Fibroblast of lung (primary cell): ENCODE measurements around the gene KCNE3. TPM values are rescaled to one million over a fixed set of nuclear protein-coding genes. Genes with fewer than 3 reads are reported as not detected.

Experiments
- DNase-seq, 2 donors: peaks; one replicate each; pipeline versions ENCODE4 v3.0.0 to v3.0.0-alpha.2; 2010; ENCODE audit warnings: low read depth in 2 of 2
- H2AFZ ChIP-seq: 2 replicates; pipeline ENCODE4 v1.5.1; 2012; ENCODE audit warnings: low read length, control low read depth, inconsistent platforms
- H3K27ac ChIP-seq: 2 replicates; pipeline ENCODE4 v1.5.1; 2011; ENCODE audit warnings: low read length, control low read depth; ENCODE audit not compliant: insufficient read depth
- H3K27me3 ChIP-seq: 2 replicates; pipeline ENCODE4 v1.5.1; 2011; ENCODE audit warnings: mild to moderate bottlenecking, low read length; ENCODE audit not compliant: control insufficient read depth, insufficient read depth
- H3K36me3 ChIP-seq: 2 replicates; pipeline ENCODE4 v1.5.1; 2011; ENCODE audit warnings: low read length; ENCODE audit not compliant: control insufficient read depth, insufficient read depth
- H3K4me1 ChIP-seq: 2 replicates; pipeline ENCODE4 v1.5.1; 2011; ENCODE audit warnings: low read length; ENCODE audit not compliant: control insufficient read depth, insufficient read depth; ENCODE audit errors: extremely low read depth
- H3K4me2 ChIP-seq: 2 replicates; pipeline ENCODE4 v1.5.1; 2011; ENCODE audit warnings: low read length, control low read depth; ENCODE audit not compliant: insufficient read depth; ENCODE audit errors: extremely low read depth
- H3K4me3 ChIP-seq, 4 experiments: fragments of 200-600 bp in 1 of 4; sonication (generic) in 1 of 4; replicated peaks in 1 of 4; 2 replicates each; pipeline ENCODE4 v1.5.1; 2011 to 2016; ENCODE audit warnings: low read length in 4 of 4, low read depth in 3 of 4, mild to moderate bottlenecking in 3 of 4, control low read depth in 2 of 4, inconsistent platforms in 1 of 4, mixed read lengths in 1 of 4; ENCODE audit not compliant: insufficient read depth in 1 of 4; ENCODE audit errors: control extremely low read depth in 1 of 4
- H3K79me2 ChIP-seq: 2 replicates; pipeline ENCODE4 v1.5.1; 2012; ENCODE audit warnings: mild to moderate bottlenecking, low read length, inconsistent platforms; ENCODE audit not compliant: control insufficient read depth, insufficient read depth
- H3K9ac ChIP-seq: 2 replicates; pipeline ENCODE4 v1.5.1; 2011; ENCODE audit warnings: mild to moderate bottlenecking, low read length, control low read depth; ENCODE audit not compliant: insufficient read depth
- H3K9me3 ChIP-seq: 2 replicates; pipeline ENCODE4 v1.5.1; 2012; ENCODE audit warnings: low read depth, low read length; ENCODE audit not compliant: control insufficient read depth, insufficient read depth
- H4K20me1 ChIP-seq: 2 replicates; pipeline ENCODE4 v1.5.1; 2011; ENCODE audit warnings: low read length; ENCODE audit not compliant: control insufficient read depth, insufficient read depth; ENCODE audit errors: extremely low read depth
- EZH2 ChIP-seq: IDR thresholded peaks from 2 replicates; pipeline ENCODE4 v1.5.1; 2012; ENCODE audit warnings: low read length, control low read depth, mild to moderate bottlenecking; ENCODE audit errors: missing control alignments
- polyA plus RNA-seq, 2 donors: library from polyadenylated mRNA; depleted of rRNA in 1 of 2; stranded (reverse) in 1 of 2; unstranded in 1 of 2; fragments of >200 nt; gene quantifications; 2 replicates each; pipeline ENCODE4 v1.2.1, GENCODE V29; 2011 to 2012; ENCODE audit warnings: missing spikeins in 1 of 2
- total RNA-seq: library from RNA; depleted of rRNA; stranded (reverse); fragments of >200 nt; gene quantifications from 2 replicates; pipeline ENCODE4 v1.2.1, GENCODE V29; 2014
- TF ChIP-seq, protein P1 (sequence below), 2 donors: IDR thresholded peaks in 1 of 2; conservative IDR thresholded peaks in 1 of 2; 1 replicate in 1 of 2; 2 replicates in 1 of 2; pipeline ENCODE4 v1.5.1; 2011 to 2012; ENCODE audit warnings: low read length in 2 of 2, control low read depth in 1 of 2, inconsistent platforms in 1 of 2, low read depth in 1 of 2, mild to moderate bottlenecking in 1 of 2

KCNE3 gene
- total and polyA plus RNA-seq, 2 donors (not counting 1 experiment from before 2014, with no cell fraction given), result 0.25 to 6.4 TPM

DNA sequence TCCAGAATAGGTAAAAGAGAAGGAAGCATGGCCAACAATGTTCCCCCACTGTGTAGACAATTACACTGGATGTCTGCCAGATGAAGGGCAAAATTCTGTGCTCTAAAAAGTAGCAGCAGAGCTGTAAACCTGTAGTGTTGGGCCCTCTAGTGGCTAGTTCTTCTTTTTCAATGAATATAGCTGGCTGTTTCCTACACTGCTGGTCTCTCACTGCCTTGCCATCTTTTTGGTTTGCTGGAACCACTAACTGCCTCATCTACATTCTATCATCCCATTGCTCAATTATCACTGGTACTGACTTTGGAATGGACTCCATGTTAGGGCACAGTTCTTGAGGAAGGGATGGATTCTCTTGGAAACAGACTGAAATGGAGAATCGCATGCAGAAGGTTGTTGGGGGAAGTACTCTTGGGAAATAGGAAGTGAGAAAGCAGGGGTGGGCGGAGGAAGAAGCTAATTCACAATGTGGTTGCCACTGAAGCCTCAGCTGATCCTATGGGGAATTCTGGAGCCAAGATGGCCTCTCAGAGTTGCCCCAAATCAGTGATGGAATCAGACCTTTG lies 17.9 kb downstream of the KCNE3 start:
- Histone ChIP-seq H2AFZ (peak overlapping the region; percentile 64), H3K79me2 (no peaks in the 10 kb centered on the region), H3K4me1 (peaks cover 2% of the 10 kb centered on the region), H3K9me3 (no peaks in the 10 kb centered on the region), H3K27ac (no peak overlapping the region), H4K20me1 (no peaks in the 10 kb centered on the region), H3K9ac (no peak overlapping the region), H3K27me3 (no peaks in the 10 kb centered on the region), H3K4me2 (no peak overlapping the region), H3K36me3 (no peaks in the 10 kb centered on the region), H3K4me3 (no peak overlapping the region)
- no peak for TF ChIP-seq EZH2
- TF ChIP-seq, protein P1, sequence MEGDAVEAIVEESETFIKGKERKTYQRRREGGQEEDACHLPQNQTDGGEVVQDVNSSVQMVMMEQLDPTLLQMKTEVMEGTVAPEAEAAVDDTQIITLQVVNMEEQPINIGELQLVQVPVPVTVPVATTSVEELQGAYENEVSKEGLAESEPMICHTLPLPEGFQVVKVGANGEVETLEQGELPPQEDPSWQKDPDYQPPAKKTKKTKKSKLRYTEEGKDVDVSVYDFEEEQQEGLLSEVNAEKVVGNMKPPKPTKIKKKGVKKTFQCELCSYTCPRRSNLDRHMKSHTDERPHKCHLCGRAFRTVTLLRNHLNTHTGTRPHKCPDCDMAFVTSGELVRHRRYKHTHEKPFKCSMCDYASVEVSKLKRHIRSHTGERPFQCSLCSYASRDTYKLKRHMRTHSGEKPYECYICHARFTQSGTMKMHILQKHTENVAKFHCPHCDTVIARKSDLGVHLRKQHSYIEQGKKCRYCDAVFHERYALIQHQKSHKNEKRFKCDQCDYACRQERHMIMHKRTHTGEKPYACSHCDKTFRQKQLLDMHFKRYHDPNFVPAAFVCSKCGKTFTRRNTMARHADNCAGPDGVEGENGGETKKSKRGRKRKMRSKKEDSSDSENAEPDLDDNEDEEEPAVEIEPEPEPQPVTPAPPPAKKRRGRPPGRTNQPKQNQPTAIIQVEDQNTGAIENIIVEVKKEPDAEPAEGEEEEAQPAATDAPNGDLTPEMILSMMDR (conservative IDR thresholded peaks at IDR 0.05 in 1 of 2, IDR thresholded peaks at IDR 0.05 in 1 of 2; ENCODE audit: low read depth in 1 of 2, low read length in 2 of 2), result peak; percentile 69
- peak; percentile 66 to 84 for DNase-seq

DNA sequence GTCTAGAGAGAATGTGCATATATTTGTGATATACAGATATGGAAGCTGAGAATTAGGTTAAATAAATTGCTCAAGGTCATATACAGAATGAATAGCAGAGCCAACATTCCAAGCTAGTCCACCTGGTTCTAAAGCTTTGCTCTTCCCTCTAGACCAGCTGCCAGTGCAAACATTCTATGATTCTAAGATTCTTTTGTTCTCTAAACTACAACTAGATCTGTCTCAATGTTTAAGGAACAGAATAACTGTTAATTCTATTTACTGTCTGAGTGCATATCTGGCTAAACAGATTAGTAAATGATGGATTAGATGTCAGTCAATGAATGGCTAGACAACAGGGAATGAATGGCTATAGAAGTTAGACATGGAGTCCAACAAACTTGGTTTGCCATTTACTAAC lies 19.6 kb downstream of the KCNE3 start:
- TF ChIP-seq, protein P1 (conservative IDR thresholded peaks at IDR 0.05 in 1 of 2, IDR thresholded peaks at IDR 0.05 in 1 of 2; ENCODE audit: low read depth in 1 of 2, low read length in 2 of 2), result no peak
- no peak for TF ChIP-seq EZH2
- Histone ChIP-seq H3K79me2 (no peaks in the 10 kb centered on the region), H2AFZ (no peak overlapping the region), H3K9ac (no peak overlapping the region), H3K27me3 (no peaks in the 10 kb centered on the region), H3K4me3 (no peak overlapping the region), H4K20me1 (no peaks in the 10 kb centered on the region), H3K9me3 (no peaks in the 10 kb centered on the region), H3K27ac (no peak overlapping the region), H3K4me1 (peaks cover 2% of the 10 kb centered on the region), H3K36me3 (no peaks in the 10 kb centered on the region), H3K4me2 (no peak overlapping the region)
- DNase-seq, result no peak

DNA sequence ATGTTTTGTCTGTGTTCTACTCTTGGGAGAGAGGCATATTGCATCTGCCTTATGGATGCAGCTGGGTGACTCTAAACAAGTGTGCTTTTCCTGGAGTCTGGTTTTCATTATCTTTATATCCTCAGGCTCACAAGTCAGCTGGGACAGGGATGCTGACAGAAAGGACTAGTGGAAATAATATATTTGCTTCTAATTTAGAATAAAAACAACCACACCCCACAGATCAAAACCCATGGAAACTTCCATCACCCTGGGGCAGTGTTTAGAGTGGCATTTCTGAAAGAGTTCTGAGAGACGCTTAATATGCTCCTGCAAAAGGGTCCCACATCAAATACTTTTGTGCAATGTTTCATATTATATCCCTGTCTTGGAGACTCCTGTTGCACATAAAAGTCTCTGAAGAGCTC lies 20.8 kb downstream of the KCNE3 start:
- Histone ChIP-seq H3K9me3 (no peaks in the 10 kb centered on the region), H3K27me3 (no peaks in the 10 kb centered on the region), H3K4me1 (peaks cover 2% of the 10 kb centered on the region), H3K79me2 (no peaks in the 10 kb centered on the region), H4K20me1 (no peaks in the 10 kb centered on the region), H3K4me3 (no peak overlapping the region), H3K4me2 (no peak overlapping the region), H3K36me3 (no peaks in the 10 kb centered on the region), H2AFZ (no peak overlapping the region), H3K9ac (no peak overlapping the region), H3K27ac (no peak overlapping the region)
- no peak for TF ChIP-seq EZH2
- TF ChIP-seq, protein P1 (conservative IDR thresholded peaks at IDR 0.05 in 1 of 2, IDR thresholded peaks at IDR 0.05 in 1 of 2; ENCODE audit: low read depth in 1 of 2, low read length in 2 of 2), result no peak
- no peak for DNase-seq
